Lower leg skin (tissue), 3 donors: ENCODE data around the gene MEF2C.
"Not testable (repeated sequence)": the region's sequence is repeated elsewhere in the genome, so short reads cannot be mapped to it uniquely, and the experiment has no call there.

Experiments
- POLR2A ChIP-seq, 2 donors: fragments of 450-650 bp; IDR thresholded peaks; one replicate each; pipeline ENCODE4 v1.6.1; 2016 to 2017; ENCODE audit warnings: antibody characterized with exemption in 2 of 2, mild to moderate bottlenecking in 1 of 2, moderate library complexity in 1 of 2
- TF ChIP-seq, protein P1 (sequence below), 3 donors: fragments of 450-650 bp; IDR thresholded peaks; one replicate each; pipeline ENCODE4 v1.5.1; 2016; ENCODE audit warnings: antibody characterized with exemption in 3 of 3, mild to moderate bottlenecking in 3 of 3, moderate library complexity in 2 of 3

DNA sequence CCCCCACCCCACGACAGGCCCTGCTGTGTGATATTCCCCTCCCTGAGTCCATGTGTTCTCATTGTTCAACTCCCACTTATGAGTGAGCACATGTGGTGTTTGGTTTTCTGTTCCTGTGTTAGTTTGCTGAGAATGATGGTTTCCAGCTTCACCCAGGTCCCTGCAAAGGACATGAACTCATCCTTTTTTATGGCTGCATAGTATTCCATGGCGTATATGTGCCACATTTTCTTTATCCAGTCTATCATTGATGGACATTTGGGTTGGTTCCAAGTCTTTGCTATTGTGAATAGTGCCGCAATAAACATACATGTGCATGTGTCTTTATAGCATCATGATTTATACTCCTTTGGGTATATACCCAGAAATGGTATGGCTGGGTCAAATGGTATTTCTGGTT, 89.2 kb downstream of the MEF2C start:
- TF ChIP-seq, protein P1, sequence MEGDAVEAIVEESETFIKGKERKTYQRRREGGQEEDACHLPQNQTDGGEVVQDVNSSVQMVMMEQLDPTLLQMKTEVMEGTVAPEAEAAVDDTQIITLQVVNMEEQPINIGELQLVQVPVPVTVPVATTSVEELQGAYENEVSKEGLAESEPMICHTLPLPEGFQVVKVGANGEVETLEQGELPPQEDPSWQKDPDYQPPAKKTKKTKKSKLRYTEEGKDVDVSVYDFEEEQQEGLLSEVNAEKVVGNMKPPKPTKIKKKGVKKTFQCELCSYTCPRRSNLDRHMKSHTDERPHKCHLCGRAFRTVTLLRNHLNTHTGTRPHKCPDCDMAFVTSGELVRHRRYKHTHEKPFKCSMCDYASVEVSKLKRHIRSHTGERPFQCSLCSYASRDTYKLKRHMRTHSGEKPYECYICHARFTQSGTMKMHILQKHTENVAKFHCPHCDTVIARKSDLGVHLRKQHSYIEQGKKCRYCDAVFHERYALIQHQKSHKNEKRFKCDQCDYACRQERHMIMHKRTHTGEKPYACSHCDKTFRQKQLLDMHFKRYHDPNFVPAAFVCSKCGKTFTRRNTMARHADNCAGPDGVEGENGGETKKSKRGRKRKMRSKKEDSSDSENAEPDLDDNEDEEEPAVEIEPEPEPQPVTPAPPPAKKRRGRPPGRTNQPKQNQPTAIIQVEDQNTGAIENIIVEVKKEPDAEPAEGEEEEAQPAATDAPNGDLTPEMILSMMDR (IDR thresholded peaks at IDR 0.05), result not testable (repeated sequence)
- TF ChIP-seq POLR2A (IDR thresholded peaks at IDR 0.05), result not testable (repeated sequence)
